K562 (cell line): Measurements from ENCODE around the gene MKNK2. TPM values are rescaled to one million over a fixed set of nuclear protein-coding genes. Genes with fewer than 3 reads are reported as not detected.
"Not testable (repeated sequence)": the region's sequence is repeated elsewhere in the genome, so short reads cannot be mapped to it uniquely, and the experiment has no call there.

Source experiments
- ARNT ChIP-seq, 2 experiments: fragments of 450-650 bp; IDR thresholded peaks; 2 replicates each; pipeline ENCODE4 v1.6.1; 2016; ENCODE audit warnings: mild to moderate bottlenecking in 1 of 2
- ATF1 ChIP-seq, 2 experiments: fragments of 450-650 bp in 1 of 2; IDR thresholded peaks; 2 replicates each; pipeline ENCODE4 v1.6.1; 2016; ENCODE audit warnings: missing compliant biosample characterization in 1 of 2, missing genetic modification characterization in 1 of 2
- ATF7 ChIP-seq: fragments of 450-650 bp; IDR thresholded peaks from 2 replicates; pipeline ENCODE4 v1.7.1; 2014; ENCODE audit warnings: mild to moderate bottlenecking, moderate library complexity
- BCOR ChIP-seq: fragments of 450-650 bp; IDR thresholded peaks from 2 replicates; pipeline ENCODE4 v1.6.1; 2016
- CBX5 ChIP-seq: IDR thresholded peaks from 2 replicates; pipeline ENCODE4 v1.6.1; 2014; ENCODE audit warnings: low read depth, borderline replicate concordance
- CXXC5 ChIP-seq: fragments of 250-450 bp; sonication (Bioruptor Pico); IDR thresholded peaks from 2 replicates; pipeline ENCODE4 v1.8.0; 2022; ENCODE audit warnings: inconsistent platforms, mild to moderate bottlenecking, moderate library complexity
- DACH1 ChIP-seq: fragments of 450-650 bp; IDR thresholded peaks from 2 replicates; pipeline ENCODE4 v1.6.1; 2018; ENCODE audit not compliant: partially characterized antibody
- ETV5 ChIP-seq: sonication (generic); formaldehyde crosslinking; IDR thresholded peaks from 2 replicates; pipeline ENCODE4 v1.4.0; 2020; ENCODE audit warnings: low read depth, mild to moderate bottlenecking, missing genetic modification reagents
- FOXK1 ChIP-seq: sonication (generic); formaldehyde crosslinking; IDR thresholded peaks from 2 replicates; pipeline ENCODE4 v1.8.0; 2022; ENCODE audit warnings: missing genetic modification reagents, mild to moderate bottlenecking, borderline replicate concordance
- ID3 ChIP-seq, 2 experiments: fragments of 250-450 bp in 1 of 2; fragments of 450-650 bp in 1 of 2; sonication (Bioruptor Pico) in 1 of 2; IDR thresholded peaks; 2 replicates each; pipeline versions ENCODE4 v1.6.1 to v1.8.0; 2016 to 2021; ENCODE audit warnings: mild to moderate bottlenecking in 2 of 2, moderate library complexity in 2 of 2, missing compliant biosample characterization in 1 of 2, missing genetic modification characterization in 1 of 2
- KDM1A ChIP-seq, 2 experiments: fragments of 450-650 bp; IDR thresholded peaks; 2 replicates each; pipeline ENCODE4 v1.6.1; 2016; ENCODE audit warnings: mild to moderate bottlenecking in 2 of 2
- MEIS2 ChIP-seq: fragments of 450-650 bp; IDR thresholded peaks from 2 replicates; pipeline ENCODE4 v1.6.1; 2014; ENCODE audit warnings: mild to moderate bottlenecking; ENCODE audit not compliant: partially characterized antibody
- MYNN ChIP-seq, 2 experiments: sonication (generic); formaldehyde crosslinking in 1 of 2; IDR thresholded peaks; 2 replicates each; pipeline versions ENCODE4 v1.5.0 to v1.6.1; 2016 to 2020; ENCODE audit warnings: antibody characterized with exemption in 1 of 2, missing genetic modification reagents in 1 of 2
- NFIC ChIP-seq: fragments of 450-650 bp; IDR thresholded peaks from 2 replicates; pipeline ENCODE4 v1.6.1; 2017; ENCODE audit warnings: mild to moderate bottlenecking, inconsistent platforms
- RBM25 ChIP-seq: fragments of 200-400 bp; formaldehyde crosslinking; IDR thresholded peaks from 2 replicates; pipeline ENCODE4 v1.6.1; 2018; ENCODE audit warnings: low read length, low read depth, moderate library complexity; ENCODE audit not compliant: severe bottlenecking
- SMARCA5 ChIP-seq: fragments of 450-650 bp; IDR thresholded peaks from 2 replicates; pipeline ENCODE4 v1.6.1; 2016
- TRIM24 ChIP-seq, 2 experiments: fragments of 450-650 bp; IDR thresholded peaks; 2 replicates each; pipeline ENCODE4 v1.6.1; 2016
- VEZF1 ChIP-seq: fragments of 200-800 bp; sonication (Bioruptor generic); IDR thresholded peaks from 2 replicates; pipeline ENCODE4 v1.6.1; 2017; ENCODE audit warnings: missing genetic modification characterization, missing compliant biosample characterization
- ZFX ChIP-seq: sonication (generic); formaldehyde crosslinking; IDR thresholded peaks from 2 replicates; pipeline ENCODE4 v1.8.0; 2022; ENCODE audit warnings: mild to moderate bottlenecking, missing genetic modification reagents, moderate library complexity
- polyA plus RNA-seq, 8 experiments: library from polyadenylated mRNA; depleted of rRNA in 4 of 8; stranded (reverse) in 5 of 8; unstranded in 3 of 8; fragments of >200 nt; fragmentation: Nextera tagmentation in 2 of 8; fragmentation: Illumina TruSeq in 1 of 8; extraction: Ambion mirVana in 2 of 8; extraction: Trizol in 1 of 8; gene quantifications; 2 replicates each; pipeline versions ENCODE4 v1.2.1 to v1.2.3, GENCODE V29; 2011 to 2014; ENCODE audit warnings: inconsistent platforms in 1 of 8, missing spikeins in 1 of 8
- total RNA-seq, 7 experiments: library from RNA; depleted of rRNA in 6 of 7; stranded (reverse); fragments of >200 nt in 6 of 7; fragmentation: Illumina TruSeq in 2 of 7; extraction: Trizol in 2 of 7; gene quantifications; 2 replicates each; pipeline versions ENCODE4 v1.2.1 to v1.2.3, GENCODE V29; 2011 to 2021; ENCODE audit warnings: low replicate concordance in 1 of 7

The MKNK2 gene
- total and polyA plus RNA-seq, 9 of the 15 experiments (the other 6 are each of a cell fraction or from before 2014, with no cell fraction given), result 5.1 to 191 (median 51.9) TPM

GRCh38 chr19:2086695-2087620 lies 35.9 kb upstream of the MKNK2 start (continued):
- TF ChIP-seq MYNN (IDR thresholded peaks at IDR 0.05) (peak; percentile 66; the same call in 1 of the 2 replicates), BCOR (peak; percentile 91), ID3 (tag; IDR thresholded peaks at IDR 0.05) (peak; percentile 93), SMARCA5 (peak; percentile 54; the same call in 1 of the 2 replicates), NFIC (0 out of 2 replicates have a peak, but pooled peaks have one; percentile 12), FOXK1 (CRISPR knock-in tag) (0 out of 2 replicates have a peak, but pooled peaks have one; percentile 14), CBX5 (0 out of 2 replicates have a peak, but pooled peaks have one; percentile 10), RBM25 (peak; percentile 63), ARNT (IDR thresholded peaks at IDR 0.05) (peak; percentile 77 to 81; a peak in 3 of 4 replicates), TRIM24 (IDR thresholded peaks at IDR 0.05) (peak in 1 of 2 experiments; percentile 75; a peak in 3 of 4 replicates), MEIS2 (peak; percentile 53), ZFX (CRISPR knock-in tag) (peak; percentile 46; the same call in 1 of the 2 replicates), VEZF1 (CRISPR knock-in tag) (0 out of 2 replicates have a peak, but pooled peaks have one; percentile 30), ATF7 (0 out of 2 replicates have a peak, but pooled peaks have one; percentile 24), DACH1 (peak; percentile 56), KDM1A (IDR thresholded peaks at IDR 0.05) (peak; percentile 49 to 72; a peak in 3 of 4 replicates), ETV5 (CRISPR knock-in tag) (0 out of 2 replicates have a peak, but pooled peaks have one; percentile 8), CXXC5 (CRISPR knock-in tag) (peak; percentile 58), ATF1 (tag; IDR thresholded peaks at IDR 0.05) (0 out of 2 replicates have a peak, but pooled peaks have one; percentile 33)
- not testable (repeated sequence) for TF ChIP-seq MYNN, ID3, ATF1 (CRISPR knock-in tag; IDR thresholded peaks at IDR 0.05)
